ENCODE data around the gene TERT. TPM values are rescaled to one million over a fixed set of nuclear protein-coding genes. Genes with fewer than 3 reads are reported as not detected.

The TERT gene
- total RNA-seq, 2 donors from 2014 or later, result not detected

DNA sequence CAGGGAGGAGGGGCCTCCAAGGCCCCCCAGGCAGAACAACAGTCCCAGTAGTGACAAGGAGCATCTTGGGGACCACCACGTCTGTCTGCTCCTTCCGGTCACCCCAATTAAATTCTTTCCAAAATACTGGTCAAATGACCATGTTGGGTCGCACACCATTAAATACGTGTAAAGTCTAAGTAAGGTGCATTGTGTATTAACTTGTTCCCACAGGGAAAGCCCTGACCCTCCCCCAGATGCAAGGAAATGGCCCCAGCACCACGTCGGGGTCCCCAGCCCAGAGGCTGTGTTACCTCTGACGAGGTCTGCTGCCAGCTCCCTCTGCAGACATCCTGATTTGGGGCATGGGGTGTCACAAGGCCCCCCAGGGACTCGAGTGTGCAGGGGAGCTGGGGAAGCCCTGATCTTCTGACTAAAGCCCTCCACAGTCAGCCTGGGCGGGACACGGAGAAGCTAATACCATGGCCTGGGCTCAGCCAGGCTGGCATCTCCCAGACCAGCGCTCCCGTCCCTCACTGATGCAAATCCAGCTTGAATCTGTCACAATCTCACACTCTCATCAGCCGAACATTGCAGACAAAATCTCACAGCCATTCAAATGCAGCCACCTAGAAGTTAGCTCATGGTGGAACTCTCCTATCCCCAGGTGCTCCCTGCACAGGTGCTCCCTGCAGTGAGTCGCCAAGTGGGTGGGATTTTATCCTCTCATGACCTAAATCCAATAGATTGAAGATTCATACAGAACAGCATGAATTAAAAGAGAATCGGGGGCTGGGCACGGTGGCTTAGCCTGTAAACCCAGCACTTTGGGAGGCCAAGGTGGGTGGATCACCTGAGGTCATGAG lies 13.6 kb downstream of the TERT start:
- H3K36me3 ChIP-seq (replicated peaks in 1 of 2; ENCODE audit: insufficient read depth in 1 of 2, low read depth in 2 of 2), result no peaks in the 10 kb centered on the region
- DNase-seq, result no peak
- no peaks in the 10 kb centered on the region for H3K9me3 ChIP-seq
- WGBS, 2 donors, result 82 to 84% methylated on average over 12 to 16 of the region's 16 CpGs
- no peak overlapping the region for H3K27ac ChIP-seq
- ATAC-seq, result no peak
- H3K4me1 ChIP-seq, result no peaks in the 10 kb centered on the region
- no peak overlapping the region for H3K4me3 ChIP-seq
- intact Hi-C loops (cut with DNase I), result no loop called here
- TF ChIP-seq POLR2A (IDR thresholded peaks at IDR 0.05), result no peak
- TF ChIP-seq, protein P1, sequence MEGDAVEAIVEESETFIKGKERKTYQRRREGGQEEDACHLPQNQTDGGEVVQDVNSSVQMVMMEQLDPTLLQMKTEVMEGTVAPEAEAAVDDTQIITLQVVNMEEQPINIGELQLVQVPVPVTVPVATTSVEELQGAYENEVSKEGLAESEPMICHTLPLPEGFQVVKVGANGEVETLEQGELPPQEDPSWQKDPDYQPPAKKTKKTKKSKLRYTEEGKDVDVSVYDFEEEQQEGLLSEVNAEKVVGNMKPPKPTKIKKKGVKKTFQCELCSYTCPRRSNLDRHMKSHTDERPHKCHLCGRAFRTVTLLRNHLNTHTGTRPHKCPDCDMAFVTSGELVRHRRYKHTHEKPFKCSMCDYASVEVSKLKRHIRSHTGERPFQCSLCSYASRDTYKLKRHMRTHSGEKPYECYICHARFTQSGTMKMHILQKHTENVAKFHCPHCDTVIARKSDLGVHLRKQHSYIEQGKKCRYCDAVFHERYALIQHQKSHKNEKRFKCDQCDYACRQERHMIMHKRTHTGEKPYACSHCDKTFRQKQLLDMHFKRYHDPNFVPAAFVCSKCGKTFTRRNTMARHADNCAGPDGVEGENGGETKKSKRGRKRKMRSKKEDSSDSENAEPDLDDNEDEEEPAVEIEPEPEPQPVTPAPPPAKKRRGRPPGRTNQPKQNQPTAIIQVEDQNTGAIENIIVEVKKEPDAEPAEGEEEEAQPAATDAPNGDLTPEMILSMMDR (IDR thresholded peaks at IDR 0.05), result no peak
- H3K27me3 ChIP-seq, result no peaks in the 10 kb centered on the region

DNA sequence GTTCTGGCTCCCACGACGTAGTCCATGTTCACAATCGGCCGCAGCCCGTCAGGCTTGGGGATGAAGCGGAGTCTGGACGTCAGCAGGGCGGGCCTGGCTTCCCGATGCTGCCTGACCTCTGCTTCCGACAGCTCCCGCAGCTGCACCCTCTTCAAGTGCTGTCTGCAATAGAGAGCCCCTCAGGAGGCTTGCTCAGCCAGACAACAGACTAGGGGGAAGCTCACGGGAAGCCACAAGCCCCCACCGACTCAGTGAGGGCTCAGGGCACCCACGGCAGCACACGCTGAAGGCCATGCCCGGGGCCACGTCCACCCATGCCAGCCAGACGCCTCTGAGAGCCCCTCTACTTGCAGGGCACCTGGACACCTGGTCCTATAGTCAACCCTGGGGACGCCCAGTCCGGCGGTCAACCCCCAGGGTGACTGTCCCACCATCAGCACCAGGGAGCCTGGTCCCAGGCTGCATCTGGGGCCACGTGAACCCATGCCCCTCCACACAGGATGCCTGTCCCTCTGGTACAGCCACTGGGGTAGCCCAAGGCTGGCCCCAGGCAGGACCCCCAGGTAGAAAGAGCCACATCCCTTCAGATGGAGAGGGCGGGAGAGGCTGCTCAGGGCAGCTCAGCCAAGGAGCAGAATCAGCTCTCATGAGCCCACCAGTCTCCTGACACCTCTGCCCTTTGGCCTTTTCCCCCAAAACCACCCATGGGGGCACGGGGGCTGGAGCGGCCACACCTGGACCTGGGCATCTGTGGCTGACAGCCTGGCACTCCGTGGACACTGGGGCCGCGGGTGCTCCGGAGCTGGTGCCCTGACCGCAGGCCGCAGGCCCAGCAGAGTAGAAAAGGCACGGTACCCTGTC lies 14.5 kb downstream of the TERT start:
- no peak for ATAC-seq
- Histone ChIP-seq H3K36me3 (replicated peaks in 1 of 2; ENCODE audit: insufficient read depth in 1 of 2, low read depth in 2 of 2) (no peaks in the 10 kb centered on the region), H3K4me1 (no peaks in the 10 kb centered on the region), H3K4me3 (no peak overlapping the region), H3K27ac (no peak overlapping the region), H3K27me3 (no peaks in the 10 kb centered on the region), H3K9me3 (no peaks in the 10 kb centered on the region)
- DNase-seq, result no peak
- WGBS, 2 donors, result 76 to 84% methylated on average over 11 to 31 of the region's 32 CpGs
- TF ChIP-seq POLR2A (IDR thresholded peaks at IDR 0.05), result no peak
- TF ChIP-seq, protein P1 (IDR thresholded peaks at IDR 0.05), result no peak
- intact Hi-C loops (cut with DNase I), result no loop called here

DNA sequence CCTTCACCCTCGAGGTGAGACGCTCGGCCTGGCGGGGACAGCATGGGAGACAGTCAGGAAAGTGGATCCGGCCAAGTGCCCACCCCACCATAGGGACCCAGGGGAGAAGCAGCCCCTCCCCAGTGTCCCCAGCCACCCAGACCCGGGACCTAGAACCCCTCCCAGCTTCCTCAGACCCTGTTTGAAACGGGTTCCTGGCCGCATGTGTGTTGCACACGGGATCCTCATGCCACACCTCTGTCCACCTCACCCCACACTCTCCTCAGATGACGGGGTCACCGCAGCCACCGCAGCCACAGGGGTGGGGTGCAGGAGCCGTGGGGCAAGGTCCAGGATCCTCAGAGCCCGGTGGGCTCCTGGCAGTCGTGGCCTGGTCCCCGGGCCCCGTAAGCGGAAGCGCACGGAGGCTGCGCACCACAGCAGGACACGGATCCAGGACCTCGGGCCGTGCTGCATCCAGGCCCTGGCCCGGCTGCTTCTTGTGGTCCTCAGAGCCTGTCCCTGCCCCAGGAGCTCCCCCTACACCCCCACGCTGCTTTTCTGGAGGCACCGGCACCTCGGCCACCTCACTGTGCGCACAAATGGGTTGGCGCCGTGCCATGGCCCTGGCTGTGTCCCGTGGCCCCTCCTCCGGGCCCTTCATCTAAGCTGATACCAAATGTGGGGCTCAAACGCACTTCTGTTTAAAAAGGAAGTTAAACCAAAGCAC lies 15.3 kb downstream of the TERT start:
- DNase-seq (no peak), ATAC-seq (no peak)
- H3K4me3 ChIP-seq, result no peak overlapping the region
- 63 to 82% methylated on average over 7 to 34 of the region's 34 CpGs for WGBS, 2 donors
- H3K36me3 ChIP-seq (replicated peaks in 1 of 2; ENCODE audit: insufficient read depth in 1 of 2, low read depth in 2 of 2), result no peaks in the 10 kb centered on the region
- H3K27me3 ChIP-seq, result no peaks in the 10 kb centered on the region
- intact Hi-C loops (cut with DNase I), result no loop called here
- no peaks in the 10 kb centered on the region for H3K9me3 ChIP-seq
- no peak overlapping the region for H3K27ac ChIP-seq
- H3K4me1 ChIP-seq, result no peaks in the 10 kb centered on the region
- TF ChIP-seq POLR2A (IDR thresholded peaks at IDR 0.05), result no peak
- TF ChIP-seq, protein P1 (IDR thresholded peaks at IDR 0.05), result no peak

DNA sequence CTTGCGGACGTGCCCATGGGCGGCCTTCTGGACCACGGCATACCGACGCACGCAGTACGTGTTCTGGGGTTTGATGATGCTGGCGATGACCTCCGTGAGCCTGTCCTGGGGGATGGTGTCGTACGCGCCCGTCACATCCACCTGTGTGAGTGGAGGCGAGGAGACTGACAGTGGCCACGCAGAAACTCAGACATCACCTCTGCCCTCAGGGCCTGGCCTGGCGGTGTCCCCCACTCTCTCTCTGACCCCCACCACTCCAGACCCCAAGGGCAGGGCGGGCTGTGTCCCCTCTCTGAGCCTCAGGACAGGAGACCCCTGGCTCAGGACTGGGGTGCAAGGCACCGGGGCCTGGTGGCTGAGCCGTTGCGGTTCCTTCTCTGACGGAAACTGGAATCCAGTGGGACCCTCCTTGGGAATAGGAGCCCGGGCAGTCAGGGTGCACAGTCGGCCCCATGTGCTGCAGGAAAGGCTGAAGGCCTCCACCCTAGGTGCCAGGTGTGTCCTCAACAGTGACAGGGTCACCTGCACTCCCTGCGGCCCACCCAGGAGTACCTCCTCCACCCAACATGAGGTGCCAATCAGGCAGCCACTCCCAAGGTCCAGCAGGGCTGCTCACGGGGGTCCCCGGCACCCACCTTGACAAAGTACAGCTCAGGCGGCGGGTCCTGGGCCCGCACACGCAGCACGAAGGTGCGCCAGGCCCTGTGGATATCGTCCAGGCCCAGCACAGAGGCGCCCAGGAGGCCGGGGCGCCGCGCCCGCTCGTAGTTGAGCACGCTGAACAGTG lies 16.0 kb downstream of the TERT start:
- no peaks in the 10 kb centered on the region for H3K9me3 ChIP-seq
- 93 to 96% methylated on average over 16 to 34 of the region's 42 CpGs for WGBS, 2 donors
- H3K4me3 ChIP-seq, result no peak overlapping the region
- DNase-seq, result no peak
- no peak overlapping the region for H3K27ac ChIP-seq
- H3K36me3 ChIP-seq (replicated peaks in 1 of 2; ENCODE audit: insufficient read depth in 1 of 2, low read depth in 2 of 2), result no peaks in the 10 kb centered on the region
- TF ChIP-seq, protein P1 (IDR thresholded peaks at IDR 0.05), result no peak
- no peak for TF ChIP-seq POLR2A (IDR thresholded peaks at IDR 0.05)
- no peaks in the 10 kb centered on the region for H3K27me3 ChIP-seq
- H3K4me1 ChIP-seq, result no peaks in the 10 kb centered on the region
- no peak for ATAC-seq
- intact Hi-C loops (cut with DNase I), result no loop called here

Data from body of pancreas (tissue), 4 donors.